CD4-positive, alpha-beta T cell treated with Interleukin-21 for 1 hour (primary cell): Measurements from ENCODE around the gene C2orf69.

ENCODE experiments used
- DNase-seq: peaks from one replicate; pipeline ENCODE4 v3.0.0-alpha.2; 2020

Gene C2orf69

DNA sequence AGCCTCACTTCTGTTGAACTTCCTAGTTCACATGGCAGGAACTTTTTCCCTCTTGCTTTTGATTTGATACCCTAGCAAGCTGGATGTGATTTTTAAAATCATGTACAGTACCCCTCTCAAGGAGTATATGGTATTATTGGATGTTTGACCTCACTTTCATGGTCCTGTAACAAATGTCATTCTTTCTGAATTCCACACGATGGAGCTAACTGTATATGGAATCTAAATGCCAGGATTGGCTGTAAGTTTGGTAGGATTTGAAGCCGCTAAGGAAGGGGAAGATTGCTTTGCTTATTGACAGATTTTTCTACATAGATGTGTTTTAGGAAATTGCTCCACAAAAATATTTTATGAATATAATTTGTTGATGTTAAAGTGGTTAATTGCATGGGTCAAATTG is 62.6 kb downstream of the C2orf69 start:
- DNase-seq, result no peak

DNA sequence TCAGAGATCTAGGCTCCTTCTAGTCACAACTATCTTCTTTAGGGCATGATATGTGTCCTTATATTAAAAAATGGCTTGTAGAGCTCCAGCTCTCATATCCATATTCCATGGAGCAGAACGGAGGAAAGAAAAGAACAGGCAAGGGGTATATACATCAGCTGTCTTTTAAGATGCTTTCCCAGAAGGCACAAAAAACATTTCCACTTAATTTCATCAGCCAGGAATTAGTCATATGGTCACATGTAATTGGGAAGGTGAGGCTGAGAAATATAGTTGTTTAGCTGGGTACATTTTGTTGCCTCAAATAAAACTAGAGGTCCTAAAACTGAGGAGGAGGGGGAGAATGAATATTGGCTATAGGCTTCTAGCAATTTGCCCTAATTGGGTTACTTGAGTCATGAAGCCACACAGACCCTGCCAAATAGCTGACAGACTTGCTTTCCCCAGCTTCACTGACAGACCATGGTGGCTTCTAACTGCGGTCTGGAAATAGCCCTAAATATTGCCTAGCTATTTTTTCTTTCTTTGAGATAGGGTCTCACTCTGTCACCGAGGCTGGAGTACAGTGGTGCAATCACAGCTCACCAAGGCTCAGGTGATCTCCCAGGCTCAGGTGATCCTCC is 64.3 kb downstream of the C2orf69 start:
- no peak for DNase-seq
